PC-9 (cell line): Measurements from ENCODE around the gene ADI1. TPM values are rescaled to one million over a fixed set of nuclear protein-coding genes. Genes with fewer than 3 reads are reported as not detected.

Experiments
- BruUV-seq: library from RNA; stranded (reverse); fragments of 400-500 nt; replicated peaks from 2 replicates; lab custom pipeline; 2021; lab: Mats Ljungman, UMichigan
- CTCF ChIA-PET: fragments of 300-600 bp; sonication (Branson Sonifier 250); formaldehyde crosslinking; loops from one replicate; lab custom pipeline; 2022; ENCODE audit warnings: antibody characterized with exemption; lab: Charles Lee
- POLR2A ChIA-PET: fragments of 300-600 bp; sonication (Branson Sonifier 250); formaldehyde crosslinking; loops from one replicate; lab custom pipeline; 2022; ENCODE audit warnings: antibody characterized with exemption; ENCODE audit not compliant: unreplicated experiment; lab: Charles Lee
- DNase-seq, 2 experiments: peaks; one replicate each; pipeline versions ENCODE4 v3.0.0 to v3.0.0-alpha.2; 2015 to 2022; ENCODE audit warnings: mixed read lengths in 1 of 2
- H2AFZ ChIP-seq: fragments of 200-600 bp; sonication (generic); 2 replicates; pipeline ENCODE4 v1.8.1; 2017; ENCODE audit warnings: antibody characterized with exemption
- H3F3A ChIP-seq: fragments of 200-600 bp; sonication (generic); 2 replicates; pipeline ENCODE4 v1.8.1; 2017; ENCODE audit warnings: antibody characterized with exemption, mild to moderate bottlenecking, low read depth; ENCODE audit not compliant: insufficient read depth
- H3K27ac ChIP-seq: fragments of 200-600 bp; sonication (generic); 2 replicates; pipeline ENCODE4 v1.6.1; 2016; ENCODE audit warnings: mixed run types
- H3K27me3 ChIP-seq: fragments of 200-600 bp; sonication (generic); 2 replicates; pipeline ENCODE4 v1.6.1; 2016; ENCODE audit warnings: low read depth, mixed run types; ENCODE audit not compliant: insufficient read depth
- H3K36me3 ChIP-seq: fragments of 200-600 bp; sonication (generic); 2 replicates; pipeline ENCODE4 v1.6.1; 2016; ENCODE audit warnings: low read depth, mixed run types
- H3K4me1 ChIP-seq: fragments of 200-600 bp; sonication (generic); replicated peaks from 2 replicates; pipeline ENCODE4 v1.6.1; 2016; ENCODE audit warnings: mixed run types; ENCODE audit not compliant: insufficient read depth
- H3K4me2 ChIP-seq: fragments of 200-600 bp; sonication (generic); 2 replicates; pipeline ENCODE4 v1.6.1; 2017; ENCODE audit warnings: mixed run types
- H3K4me3 ChIP-seq: fragments of 200-600 bp; sonication (generic); 2 replicates; pipeline ENCODE4 v1.6.1; 2016; ENCODE audit warnings: mixed run types
- H3K79me2 ChIP-seq: fragments of 200-600 bp; sonication (generic); 2 replicates; pipeline ENCODE4 v1.6.1; 2017; ENCODE audit warnings: low read depth, mixed run types
- H3K9me2 ChIP-seq: fragments of 200-600 bp; sonication (generic); 2 replicates; pipeline ENCODE4 v1.8.1; 2017; ENCODE audit warnings: mild to moderate bottlenecking; ENCODE audit not compliant: insufficient read depth
- H3K9me3 ChIP-seq: fragments of 200-600 bp; sonication (generic); 2 replicates; pipeline ENCODE4 v1.8.1; 2016; ENCODE audit warnings: low read depth; ENCODE audit not compliant: insufficient read depth
- H4K20me1 ChIP-seq: fragments of 200-600 bp; sonication (generic); 2 replicates; pipeline ENCODE4 v1.8.1; 2017; ENCODE audit not compliant: insufficient read depth
- CTCF ChIP-seq: fragments of 200-600 bp; sonication (generic); conservative IDR thresholded peaks from 2 replicates; pipeline ENCODE4 v1.6.1; 2017; ENCODE audit warnings: mixed run types, antibody characterized with exemption, mild to moderate bottlenecking, moderate library complexity
- EZH2 ChIP-seq: fragments of 200-600 bp; sonication (generic); IDR thresholded peaks from 2 replicates; pipeline ENCODE4 v1.8.0; 2017; ENCODE audit warnings: antibody characterized with exemption, low read depth
- intact Hi-C: fragments of 100-400 bp; cut with micrococcal nuclease; formaldehyde crosslinking; loops from one replicate; pipeline ENCODE4 v1.10.0; 2022; ENCODE audit not compliant: unreplicated experiment
- total RNA-seq: library from RNA; stranded (reverse); gene quantifications from 2 replicates; pipeline ENCODE4 v1.2.3, GENCODE V29; 2021

The ADI1 gene
- total RNA-seq, 1 experiment from 2014 or later: 54.5 TPM

- CTCF ChIA-PET: interaction anchor here (0.7 kb wide), 1 partner anchor 18 kb away, joined by 13 read pairs; no protein-coding TSS in a partner anchor
Measured at GRCh38 chr2:3447789-3448317, 71.5 kb downstream of the ADI1 start.

More at GRCh38 chr2:3447789-3448317, 71.5 kb downstream of the ADI1 start:
- no peak overlapping the region for H3K4me3 ChIP-seq
- H3K27me3 ChIP-seq: no peaks in the 10 kb centered on the region
- no peaks in the 10 kb centered on the region for H3K4me1 ChIP-seq
- peaks cover 27% of the 10 kb centered on the region for H3K36me3 ChIP-seq
- H3K4me2 ChIP-seq: no peak overlapping the region
- H4K20me1 ChIP-seq: peaks cover 18% of the 10 kb centered on the region
- no peaks in the 10 kb centered on the region for H3K9me2 ChIP-seq
- intact Hi-C loops: no loop called here
- H2AFZ ChIP-seq: no peak overlapping the region
- H3K79me2 ChIP-seq: no peaks in the 10 kb centered on the region
- H3F3A ChIP-seq: no peaks in the 10 kb centered on the region
- no peak overlapping the region for H3K27ac ChIP-seq
- no TSS peak for BruUV-seq
- no peaks in the 10 kb centered on the region for H3K9me3 ChIP-seq
- POLR2A ChIA-PET: no interaction called here
- no peak for DNase-seq
- TF ChIP-seq EZH2 (no peak), CTCF (no peak)

Other genes starting within 250 kb of the ADI1 start
- 40.4 and 40.6 TPM in 2 replicates for gene EIPR1, start 141.7 kb downstream of the ADI1 start, total RNA-seq
- 69.3 and 77.6 TPM in 2 replicates for gene TRAPPC12, start 139.8 kb downstream of the ADI1 start, total RNA-seq
- gene RNASEH1, start 38.8 kb upstream of the ADI1 start, total RNA-seq: 28.4 and 31.0 TPM in 2 replicates
- 1,333 and 1,707 TPM in 2 replicates for gene RPS7, start 55.7 kb upstream of the ADI1 start, total RNA-seq
- 2.4 and 4.6 TPM in 2 replicates for gene COLEC11, start 75.6 kb upstream of the ADI1 start, total RNA-seq
- gene ALLC, start 138.7 kb upstream of the ADI1 start, total RNA-seq: not detected in 2 replicates
- not detected in 2 replicates for gene DCDC2C, start 184.0 kb upstream of the ADI1 start, total RNA-seq